GM23248 (cell line): ENCODE data around the gene NAXD. TPM values are rescaled to one million over a fixed set of nuclear protein-coding genes. Genes with fewer than 3 reads are reported as not detected.

Experiments
- DNase-seq: peaks from one replicate; pipeline ENCODE4 v3.0.0-alpha.2; 2015
- H2AFZ ChIP-seq: fragments of 200-600 bp; sonication (generic); 2 replicates; pipeline ENCODE4 v1.6.1; 2016; ENCODE audit warnings: antibody characterized with exemption
- H3F3A ChIP-seq: fragments of 200-600 bp; sonication (generic); 2 replicates; pipeline ENCODE4 v1.6.1; 2016; ENCODE audit warnings: mild to moderate bottlenecking, antibody characterized with exemption, mixed run types; ENCODE audit not compliant: insufficient read depth
- H3K27ac ChIP-seq: fragments of 200-600 bp; sonication (generic); 2 replicates; pipeline ENCODE4 v1.5.1; 2016; ENCODE audit warnings: mild to moderate bottlenecking
- H3K27me3 ChIP-seq: fragments of 200-600 bp; sonication (generic); replicated peaks from 2 replicates; pipeline ENCODE4 v1.6.1; 2016; ENCODE audit warnings: mild to moderate bottlenecking; ENCODE audit not compliant: insufficient read depth
- H3K36me3 ChIP-seq: fragments of 200-600 bp; sonication (generic); 2 replicates; pipeline ENCODE4 v1.6.1; 2016; ENCODE audit warnings: low read depth, mild to moderate bottlenecking
- H3K4me1 ChIP-seq: fragments of 200-600 bp; sonication (generic); 2 replicates; pipeline ENCODE4 v1.6.1; 2016; ENCODE audit warnings: mild to moderate bottlenecking; ENCODE audit not compliant: insufficient read depth
- H3K4me2 ChIP-seq: fragments of 200-600 bp; sonication (generic); one replicate; pipeline ENCODE4 v1.6.1; 2016; ENCODE audit warnings: mild to moderate bottlenecking; ENCODE audit not compliant: unreplicated experiment
- H3K4me3 ChIP-seq: fragments of 200-600 bp; sonication (generic); 2 replicates; pipeline ENCODE4 v1.5.1; 2016; ENCODE audit warnings: mild to moderate bottlenecking
- H3K79me2 ChIP-seq: fragments of 200-600 bp; sonication (generic); 2 replicates; pipeline ENCODE4 v1.6.1; 2016; ENCODE audit warnings: mild to moderate bottlenecking; ENCODE audit not compliant: insufficient read depth
- H3K9ac ChIP-seq: fragments of 200-600 bp; sonication (generic); 2 replicates; pipeline ENCODE4 v1.6.1; 2016; ENCODE audit warnings: mild to moderate bottlenecking
- H3K9me2 ChIP-seq: fragments of 200-600 bp; sonication (generic); 2 replicates; pipeline ENCODE4 v1.6.1; 2016; ENCODE audit warnings: mixed run types, mild to moderate bottlenecking, moderate library complexity; ENCODE audit not compliant: insufficient read depth
- H3K9me3 ChIP-seq: fragments of 200-600 bp; sonication (generic); one replicate; pipeline ENCODE4 v1.6.1; 2017; ENCODE audit warnings: low read depth
- H4K20me1 ChIP-seq: fragments of 200-600 bp; sonication (generic); 2 replicates; pipeline ENCODE4 v1.6.0; 2016; ENCODE audit not compliant: insufficient read depth
- EZH2 ChIP-seq: fragments of 200-600 bp; sonication (generic); IDR thresholded peaks from 2 replicates; pipeline ENCODE4 v1.6.1; 2018; ENCODE audit warnings: antibody characterized with exemption, mild to moderate bottlenecking; ENCODE audit not compliant: insufficient read depth, poor library complexity, severe bottlenecking
- EZH2phosphoT487 ChIP-seq: fragments of 200-600 bp; sonication (generic); IDR thresholded peaks from 2 replicates; pipeline ENCODE4 v1.6.1; 2018; ENCODE audit warnings: antibody characterized with exemption, moderate library complexity, mild to moderate bottlenecking, low read depth; ENCODE audit not compliant: insufficient read depth
- WGBS, 2 experiments: methylation state at CpG; one replicate each; pipeline ENCODE4 v1.1.6; 2015 to 2017; ENCODE audit warnings: low lambda C conversion rate in 2 of 2, low coverage in 1 of 2; ENCODE audit errors: missing lambda C conversion rate in 2 of 2; 5-methylcytosine and 5-hydroxymethylcytosine counted together
- in situ Hi-C: fragments of 300-500 bp; cut with MboI; formaldehyde crosslinking; loops from 2 replicates; pipeline ENCODE4 v1.15.0; 2020
- polyA plus RNA-seq: library from polyadenylated mRNA; unstranded; fragments of >200 nt; fragmentation: Nextera tagmentation; extraction: Ambion mirVana; gene quantifications from 2 replicates; pipeline ENCODE4 v1.2.1, GENCODE V29; 2016
- total RNA-seq: library from RNA; depleted of rRNA; stranded (reverse); fragments of >200 nt; shearing (Covaris generic); gene quantifications from 2 replicates; pipeline ENCODE4 v1.2.3, GENCODE V29; 2014

NAXD gene
- total and polyA plus RNA-seq, 2 experiments from 2014 or later: 23.5 to 26.9 TPM

GRCh38 chr13:110680852-110681251 lies 65.5 kb downstream of the NAXD start:
- Histone ChIP-seq H3F3A (no peaks in the 10 kb centered on the region), H3K4me2 (no peak overlapping the region), H3K27me3 (no peaks in the 10 kb centered on the region), H3K27ac (no peak overlapping the region), H3K4me1 (no peaks in the 10 kb centered on the region), H3K9me3 (no peaks in the 10 kb centered on the region), H4K20me1 (no peaks in the 10 kb centered on the region), H3K9ac (no peak overlapping the region), H3K4me3 (no peak overlapping the region), H3K9me2 (no peaks in the 10 kb centered on the region), H3K36me3 (peaks cover 24% of the 10 kb centered on the region), H3K79me2 (peaks cover 2% of the 10 kb centered on the region; the same call in 1 of the 2 replicates), H2AFZ (no peak overlapping the region)
- 77 to 87% methylated on average over 7 of the region's 7 CpGs for WGBS, 2 experiments
- DNase-seq: peak; percentile 51
- in situ Hi-C loops: no loop called here
- TF ChIP-seq EZH2 (no peak), EZH2phosphoT487 (no peak)

- Histone ChIP-seq H3K9me2 (no peaks in the 10 kb centered on the region), H4K20me1 (no peaks in the 10 kb centered on the region), H3K27me3 (no peaks in the 10 kb centered on the region), H2AFZ (no peak overlapping the region), H3K9ac (no peak overlapping the region), H3K4me2 (no peak overlapping the region), H3F3A (no peaks in the 10 kb centered on the region), H3K4me3 (no peak overlapping the region), H3K4me1 (no peaks in the 10 kb centered on the region), H3K79me2 (no peaks in the 10 kb centered on the region), H3K36me3 (peaks cover 24% of the 10 kb centered on the region), H3K9me3 (no peaks in the 10 kb centered on the region), H3K27ac (no peak overlapping the region)
- no peak for DNase-seq
- in situ Hi-C loops: no loop called here
- TF ChIP-seq EZH2phosphoT487: no peak
- TF ChIP-seq EZH2: no peak
- 84 to 86% methylated on average over 15 of the region's 15 CpGs for WGBS, 2 experiments
Observed at GRCh38 chr13:110681868-110682550, 66.7 kb downstream of the NAXD start.

- H3K27ac ChIP-seq: no peak overlapping the region
- in situ Hi-C loops: no loop called here
- H3F3A ChIP-seq: no peaks in the 10 kb centered on the region
- H3K4me2 ChIP-seq: no peak overlapping the region
- H3K27me3 ChIP-seq: no peaks in the 10 kb centered on the region
- H3K9me2 ChIP-seq: no peaks in the 10 kb centered on the region
- H2AFZ ChIP-seq: no peak overlapping the region
- H3K36me3 ChIP-seq: peaks cover 24% of the 10 kb centered on the region
- no peaks in the 10 kb centered on the region for H4K20me1 ChIP-seq
- H3K79me2 ChIP-seq: no peaks in the 10 kb centered on the region
- H3K9ac ChIP-seq: no peak overlapping the region
- H3K4me3 ChIP-seq: no peak overlapping the region
- no peak for DNase-seq
- no peaks in the 10 kb centered on the region for H3K4me1 ChIP-seq
- WGBS, 2 experiments: 95 to 96% methylated on average over 11 to 12 of the region's 12 CpGs
- no peak for TF ChIP-seq EZH2phosphoT487
- TF ChIP-seq EZH2: no peak
- no peaks in the 10 kb centered on the region for H3K9me3 ChIP-seq
Observed at GRCh38 chr13:110682746-110683145, 67.4 kb downstream of the NAXD start.

- in situ Hi-C loops: no loop called here
- DNase-seq: peak; percentile 55
Observed at GRCh38 chr13:110683203-110683883, 68.0 kb downstream of the NAXD start.

More at GRCh38 chr13:110683203-110683883, 68.0 kb downstream of the NAXD start:
- H3K27ac ChIP-seq: no peak overlapping the region
- no peak overlapping the region for H3K4me3 ChIP-seq
- no peaks in the 10 kb centered on the region for H3K9me2 ChIP-seq
- H2AFZ ChIP-seq: no peak overlapping the region
- H3K4me1 ChIP-seq: no peaks in the 10 kb centered on the region
- WGBS, 2 experiments: 87 to 89% methylated on average over 5 of the region's 5 CpGs
- TF ChIP-seq EZH2phosphoT487 (no peak), EZH2 (no peak)
- no peak overlapping the region for H3K9ac ChIP-seq
- no peaks in the 10 kb centered on the region for H3K9me3 ChIP-seq
- H3K79me2 ChIP-seq: no peaks in the 10 kb centered on the region
- H3K4me2 ChIP-seq: no peak overlapping the region
- no peaks in the 10 kb centered on the region for H3F3A ChIP-seq
- no peaks in the 10 kb centered on the region for H4K20me1 ChIP-seq
- H3K36me3 ChIP-seq: peaks cover 24% of the 10 kb centered on the region
- no peaks in the 10 kb centered on the region for H3K27me3 ChIP-seq
